Stimulated activated CD8-positive, alpha-beta memory T cell treated with anti-CD3 and anti-CD28 coated beads, Interleukin-12 subunit alpha, Interleukin-12 subunit beta, amount 100 ng/mL, for 24 hours (primary cell): Measurements from ENCODE around the gene ATP10D.
"Not testable (repeated sequence)": the region's sequence is repeated elsewhere in the genome, so short reads cannot be mapped to it uniquely, and the experiment has no call there.

ENCODE experiments used
- DNase-seq: peaks from one replicate; pipeline ENCODE4 v3.0.0-alpha.2; 2020; ENCODE audit errors: extremely low read depth

The ATP10D gene

DNA sequence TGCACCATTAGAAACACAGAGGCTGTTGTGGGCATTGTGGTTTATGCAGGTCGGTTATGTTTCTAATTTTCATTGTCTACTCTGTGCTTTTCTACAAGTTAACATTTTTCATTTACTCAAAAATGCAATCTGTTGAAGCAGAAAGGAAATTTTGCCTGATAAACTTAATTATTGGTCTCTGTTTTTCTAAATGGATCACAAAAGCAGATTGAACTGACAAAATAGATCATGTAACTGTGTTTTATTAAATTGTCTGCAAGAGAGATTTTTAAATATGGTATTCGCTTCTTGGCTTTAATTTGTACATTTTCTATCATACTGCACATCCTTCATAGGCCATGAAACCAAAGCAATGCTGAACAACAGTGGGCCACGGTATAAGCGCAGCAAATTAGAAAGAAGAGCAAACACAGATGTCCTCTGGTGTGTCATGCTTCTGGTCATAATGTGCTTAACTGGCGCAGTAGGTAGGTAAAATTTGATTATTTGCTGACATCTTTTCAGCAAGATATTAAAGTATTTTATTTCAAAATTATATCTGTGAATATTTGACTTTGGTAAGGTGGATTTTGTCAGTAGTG is 50.6 kb downstream of the ATP10D start:
- no peak for DNase-seq

DNA sequence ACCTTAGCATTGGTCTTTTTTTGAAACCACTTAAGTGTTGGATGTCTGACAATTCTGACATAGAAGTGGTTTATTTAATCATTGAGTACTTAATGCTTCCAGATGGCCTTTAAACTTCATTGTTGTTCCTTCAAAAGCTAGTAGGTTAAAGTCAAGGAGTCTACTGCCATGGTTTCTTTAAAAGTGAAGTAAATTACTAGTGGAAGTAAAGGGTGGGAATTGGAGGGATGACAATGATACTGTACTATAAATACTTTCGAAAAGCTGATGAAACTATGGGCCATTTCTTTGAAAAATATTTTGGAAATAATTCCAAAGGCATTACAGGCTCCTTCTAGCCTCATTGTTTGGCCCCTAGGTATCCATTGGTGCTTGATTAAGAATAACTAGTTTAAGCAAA is 51.9 kb downstream of the ATP10D start:
- DNase-seq = no peak

DNA sequence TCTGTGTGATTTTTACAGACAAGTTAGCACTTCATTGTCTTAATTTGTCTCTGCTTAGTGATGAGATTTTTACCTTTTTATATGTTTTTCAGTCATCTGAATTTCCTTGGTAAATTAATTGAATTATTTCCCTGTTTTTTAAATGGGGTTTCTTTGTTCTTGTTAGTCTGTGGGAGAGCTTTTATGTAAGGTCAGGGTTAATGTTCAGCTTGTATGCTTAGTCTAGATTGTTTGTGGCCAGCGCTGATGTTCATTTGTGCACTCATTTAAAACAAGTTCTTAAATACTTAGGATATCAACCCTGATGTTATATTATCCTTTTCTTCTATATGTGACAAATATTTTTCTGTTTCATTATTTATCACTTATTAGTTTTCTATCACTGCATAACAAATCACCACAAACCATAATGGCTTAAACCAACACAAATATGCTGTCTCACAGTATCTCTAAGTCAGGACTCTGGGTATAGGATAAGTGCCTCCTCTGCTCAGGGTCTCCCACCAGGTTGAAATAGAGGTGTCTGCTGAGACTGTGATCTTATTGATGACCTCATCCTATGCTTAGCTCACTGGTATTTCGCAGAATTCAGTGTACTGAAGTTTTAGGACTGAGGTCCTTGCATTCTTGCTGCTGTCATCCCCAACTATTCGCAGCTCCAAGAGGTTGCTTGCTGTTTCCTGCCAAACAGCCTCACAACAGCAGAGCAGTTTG is 53.2 kb downstream of the ATP10D start:
- no peak for DNase-seq

- no peak for DNase-seq
Measured at GRCh38 chr4:47538825-47539154, 53.7 kb downstream of the ATP10D start.

DNA sequence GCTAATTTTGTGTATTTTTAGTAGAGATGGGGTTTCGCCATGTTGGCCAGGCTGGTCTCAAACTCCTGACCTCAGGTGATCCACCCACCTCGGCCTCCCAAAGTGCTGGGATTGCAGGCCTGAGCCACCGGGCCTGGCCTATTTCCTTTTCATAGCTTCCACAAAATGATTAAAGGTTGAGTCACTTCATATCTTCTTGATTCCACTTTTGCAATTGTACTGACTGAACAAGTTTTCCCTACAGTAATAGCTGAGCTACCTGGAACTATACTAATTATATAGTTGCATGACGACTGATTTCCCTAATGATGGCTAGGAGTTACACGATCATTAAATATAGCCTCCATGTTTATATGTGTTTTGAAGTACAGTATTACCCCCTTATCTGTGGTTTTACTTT is 57.6 kb downstream of the ATP10D start:
- not testable (repeated sequence) for DNase-seq

DNA sequence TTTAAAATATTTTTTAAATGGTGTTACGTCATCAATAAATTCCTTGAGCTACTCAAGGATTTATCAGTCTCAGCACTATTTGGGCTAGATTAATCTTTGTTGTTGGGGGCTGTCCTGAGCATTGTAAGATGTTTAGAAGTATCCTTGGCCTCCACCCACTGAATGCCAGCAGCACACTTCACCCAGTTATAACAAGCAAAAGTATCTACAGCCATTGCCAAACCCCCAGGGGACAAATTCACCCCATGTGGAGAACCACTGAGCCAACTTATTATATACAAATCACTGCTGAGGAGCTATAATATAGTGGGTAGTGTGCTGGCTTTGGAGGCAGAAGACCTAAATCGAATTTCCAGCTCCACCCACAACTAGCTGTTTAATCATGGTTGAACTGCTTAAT is 58.3 kb downstream of the ATP10D start:
- no peak for DNase-seq

GRCh38 chr4:47550357-47550756 is 65.3 kb downstream of the ATP10D start:
- not testable (repeated sequence) for DNase-seq

DNA sequence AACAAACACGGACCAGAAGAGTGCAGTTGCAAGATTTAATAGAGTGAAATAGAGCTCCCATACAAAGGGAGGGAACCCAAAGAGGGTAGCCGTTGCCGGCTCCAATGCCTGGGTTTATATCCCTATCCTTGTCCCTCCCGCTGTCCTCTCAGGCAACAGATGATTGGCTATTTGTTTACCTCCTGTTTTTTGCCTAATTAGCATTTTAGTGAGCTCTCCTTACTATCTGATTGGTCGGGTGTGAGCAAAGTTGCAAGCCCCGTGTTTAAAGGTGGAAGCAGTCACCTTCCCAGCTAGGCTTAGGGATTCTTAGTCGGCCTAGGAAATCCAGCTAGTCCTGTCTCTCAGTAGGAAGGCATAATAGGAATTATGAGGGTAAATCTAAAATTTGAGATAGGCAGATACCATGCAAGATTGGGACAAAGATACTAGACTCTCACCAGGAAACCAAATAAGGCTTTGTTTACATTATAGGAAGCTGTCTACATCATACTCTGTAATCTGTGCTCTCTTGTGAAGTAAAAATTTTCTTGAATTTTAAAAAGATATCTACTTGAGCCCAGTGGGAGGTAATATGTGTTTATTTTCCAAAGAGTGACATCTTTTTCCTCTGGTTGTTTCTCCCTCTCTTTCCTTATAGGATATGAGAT is 65.9 kb downstream of the ATP10D start:
- DNase-seq = no peak

- DNase-seq = no peak
Measured at GRCh38 chr4:47551682-47552081, 66.6 kb downstream of the ATP10D start.

DNA sequence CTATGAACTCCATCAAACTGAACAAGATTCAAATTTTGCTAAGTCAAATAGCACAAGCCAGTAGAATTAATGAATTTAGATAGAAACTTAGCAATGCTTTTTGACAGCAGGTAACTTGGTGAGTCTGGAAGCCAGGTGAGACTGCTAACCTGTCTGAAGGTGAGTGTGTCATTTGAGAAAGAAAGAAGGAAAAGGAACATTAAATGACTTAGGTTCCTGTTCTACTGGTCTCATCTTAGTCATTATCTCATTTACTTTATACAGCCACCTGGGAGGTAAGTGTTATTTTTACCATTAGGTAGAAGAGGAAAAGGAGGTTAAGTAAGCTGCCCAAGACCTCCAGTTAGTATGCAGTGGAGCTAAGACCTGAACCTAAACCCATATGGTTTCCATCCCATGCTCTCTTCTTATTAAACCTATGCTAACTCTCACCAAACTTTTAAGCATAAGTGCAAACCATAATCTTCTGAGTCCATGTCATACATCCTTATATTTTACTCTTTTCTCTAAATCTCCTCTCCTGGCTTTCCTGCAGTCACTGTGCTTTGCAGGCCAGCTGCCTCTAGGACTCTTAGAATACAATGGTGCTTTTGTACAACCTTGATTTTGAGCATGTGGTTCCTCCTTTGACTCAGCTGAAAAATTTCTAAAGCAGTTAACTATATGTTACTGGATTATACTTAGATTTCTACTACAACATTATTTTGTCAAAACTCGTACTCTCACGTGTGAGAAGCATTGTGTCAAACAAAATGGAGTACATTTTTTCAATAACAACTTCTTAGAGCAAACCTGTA is 68.5 kb downstream of the ATP10D start:
- DNase-seq = no peak

GRCh38 chr4:47555920-47556319 is 70.8 kb downstream of the ATP10D start:
- not testable (repeated sequence) for DNase-seq

GRCh38 chr4:47557255-47557654 is 72.2 kb downstream of the ATP10D start:
- DNase-seq = no peak

DNA sequence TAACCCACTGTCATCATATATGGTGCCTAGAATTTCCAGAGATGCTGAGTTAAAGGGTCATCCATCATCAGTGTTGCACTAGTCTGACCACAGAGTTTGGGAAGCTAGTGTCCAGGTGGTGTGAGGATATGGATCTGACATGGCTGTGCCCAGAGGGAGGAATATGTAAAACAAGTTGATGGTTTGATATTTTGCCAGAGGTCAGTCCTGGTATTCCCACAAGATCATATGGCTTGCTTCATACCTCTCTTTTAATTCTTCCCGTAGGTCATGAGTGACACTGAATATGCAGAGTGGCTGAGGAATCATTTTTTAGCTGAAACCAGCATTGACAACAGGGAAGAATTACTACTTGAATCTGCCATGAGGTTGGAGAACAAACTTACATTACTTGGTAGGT is 75.6 kb downstream of the ATP10D start:
- no peak for DNase-seq

DNA sequence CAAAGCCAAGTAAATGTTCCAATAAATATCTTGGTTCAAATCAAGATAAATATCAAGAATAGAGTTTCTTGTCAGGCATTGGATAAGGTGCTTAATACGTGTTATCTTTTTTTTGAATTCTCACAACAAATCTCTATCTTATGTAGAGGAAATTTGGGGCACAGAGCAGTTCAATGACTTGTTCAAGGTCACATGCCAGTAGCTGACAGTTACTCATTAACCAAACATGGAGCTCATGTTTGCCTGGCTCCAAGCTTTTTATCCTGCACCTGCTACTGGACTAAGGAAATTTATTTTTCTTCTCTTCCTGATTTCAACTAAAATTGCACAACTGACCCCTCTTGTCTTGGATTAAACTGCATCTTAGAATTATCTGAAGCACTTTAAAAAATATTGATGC is 76.3 kb downstream of the ATP10D start:
- no peak for DNase-seq

- DNase-seq = no peak
Measured at GRCh38 chr4:47562297-47562696, 77.2 kb downstream of the ATP10D start.

DNA sequence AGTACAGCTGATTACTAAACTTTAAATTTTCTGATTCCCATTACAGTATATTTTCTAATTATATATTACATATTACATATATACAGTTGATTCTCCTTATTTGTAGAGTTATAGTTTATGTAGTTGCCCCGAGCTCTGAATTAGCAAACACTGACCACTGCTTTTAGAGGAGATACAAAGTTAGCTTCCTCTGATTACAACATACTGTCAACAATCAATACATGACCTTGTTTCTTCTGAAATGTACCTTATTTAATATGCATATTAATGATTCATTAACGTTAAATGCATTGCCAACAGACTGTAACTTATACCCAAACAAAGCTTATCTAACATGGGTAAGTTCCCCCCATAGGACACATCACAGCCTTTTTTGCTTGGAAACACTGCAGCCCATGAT is 81.5 kb downstream of the ATP10D start:
- DNase-seq = no peak

- DNase-seq = no peak
Measured at GRCh38 chr4:47566969-47567368, 81.9 kb downstream of the ATP10D start.

GRCh38 chr4:47567511-47567910 is 82.4 kb downstream of the ATP10D start:
- DNase-seq = no peak

- DNase-seq = no peak
Measured at GRCh38 chr4:47570816-47571215, 85.7 kb downstream of the ATP10D start.

GRCh38 chr4:47572981-47573380 is 87.9 kb downstream of the ATP10D start:
- no peak for DNase-seq

GRCh38 chr4:47577779-47578553 is 92.9 kb downstream of the ATP10D start:
- DNase-seq = no peak

- DNase-seq = no peak
Measured at GRCh38 chr4:47579235-47579634, 94.2 kb downstream of the ATP10D start.
